ENCODE data around the gene AIF1.

AIF1 gene

DNA sequence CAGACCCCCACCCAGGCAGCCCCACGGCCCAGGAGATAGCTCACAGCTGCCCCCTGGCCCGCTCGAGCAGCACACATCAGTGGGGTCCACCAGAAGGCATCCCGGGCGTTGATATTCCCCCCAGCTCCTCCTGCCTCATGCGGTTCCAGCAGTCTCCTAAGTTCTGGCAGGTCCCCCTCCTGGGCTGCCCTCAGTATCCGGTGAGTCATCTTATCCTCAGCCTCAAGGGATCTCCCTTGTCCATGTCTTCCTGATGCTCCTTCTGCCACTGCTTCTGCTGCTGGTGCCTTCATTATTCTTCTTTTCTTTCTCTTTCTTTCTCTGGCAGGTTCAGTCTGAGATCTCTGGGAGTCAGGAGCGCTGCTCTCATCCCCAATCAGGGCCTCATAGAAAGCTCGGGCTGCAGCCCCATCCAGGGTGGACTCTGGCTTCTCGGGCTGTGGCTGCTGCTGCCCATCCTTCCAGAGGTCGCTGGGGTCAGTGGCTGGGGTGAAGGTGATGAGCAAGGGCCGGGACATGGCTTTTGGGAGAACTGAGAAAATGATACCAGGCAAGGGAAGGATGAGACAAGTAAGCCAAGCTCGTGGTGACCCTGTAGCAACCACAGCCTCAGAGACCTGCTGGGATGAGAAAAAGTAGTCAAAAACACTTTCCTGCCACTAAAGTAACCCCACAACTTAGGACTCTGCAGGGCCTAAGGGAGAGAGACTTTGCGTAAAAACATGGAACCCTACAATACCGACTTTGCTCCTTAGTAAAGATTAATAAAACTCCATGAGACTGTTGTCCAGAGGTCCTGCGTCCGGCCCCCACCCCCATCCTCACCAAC lies 49.1 kb downstream of the AIF1 start:
- DNase-seq = no peak

GRCh38 chr6:31664790-31665500 lies 49.9 kb downstream of the AIF1 start, which contains the start of gene GPANK1:
Gene GPANK1 (minus strand): TSS chr6:31664997. CDS start chr6:31664478, 519 bp downstream.
- DNase-seq = peak; percentile 95 to 97

GRCh38 chr6:31665501-31666336 lies 50.7 kb downstream of the AIF1 start, which contains the start of gene CSNK2B:
Gene CSNK2B (plus strand): TSS chr6:31666080. CDS start chr6:31666832, 752 bp downstream.
- peak; percentile 98 to 99 for DNase-seq

DNA sequence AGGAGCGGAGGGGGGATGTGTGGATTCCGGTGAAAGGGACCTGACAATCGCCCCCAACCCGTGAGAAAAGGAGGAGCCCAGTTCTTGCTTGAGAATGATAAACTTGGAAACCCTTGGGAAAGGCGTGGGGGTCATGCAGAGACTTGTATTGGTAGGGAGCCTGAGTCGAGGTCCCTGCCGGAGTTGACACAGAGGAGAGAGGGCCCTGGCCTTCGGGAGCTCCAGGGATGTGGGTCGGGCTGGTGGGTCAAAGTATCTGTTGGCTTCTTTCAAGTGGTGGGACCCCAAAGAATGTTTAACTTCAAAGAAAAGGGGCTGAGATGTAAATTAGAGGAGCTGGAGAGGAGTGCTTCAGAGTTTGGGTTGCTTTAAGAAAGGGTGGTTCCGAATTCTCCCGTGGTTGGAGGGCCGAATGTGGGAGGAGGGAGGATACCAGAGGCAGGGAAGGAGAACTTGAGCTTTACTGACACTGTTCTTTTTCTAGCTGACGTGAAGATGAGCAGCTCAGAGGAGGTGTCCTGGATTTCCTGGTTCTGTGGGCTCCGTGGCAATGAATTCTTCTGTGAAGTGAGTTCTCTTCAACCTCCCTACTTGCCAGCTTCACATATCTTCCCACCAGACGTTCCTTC lies 51.4 kb downstream of the AIF1 start:
- peak; percentile 71 to 83 for DNase-seq
